GM12878 (cell line): ENCODE results near the gene C21orf91. TPM values are rescaled to one million over a fixed set of nuclear protein-coding genes. Genes with fewer than 3 reads are reported as not detected.

Source experiments
- ATAC-seq: fragments of 200-7000 bp; cut with Tn5 transposase; 3 replicates; pipeline ENCODE4 v1.9.1; 2020; ENCODE audit warnings: mild to moderate bottlenecking, moderate library complexity
- BruUV-seq: library from RNA; stranded (reverse); fragments of 400-500 nt; replicated peaks from 2 replicates; lab custom pipeline; 2021; lab: Mats Ljungman, UMichigan
- CTCF ChIA-PET: fragments of 300-600 bp; sonication (Branson Sonifier 250); formaldehyde crosslinking; extraction: SDS; loops from one replicate; lab custom pipeline; 2021; ENCODE audit warnings: inconsistent platforms; lab: Yijun Ruan, JAX
- POLR2A ChIA-PET: fragments of 350-600 bp; formaldehyde crosslinking; extraction: SDS; loops from one replicate; lab custom pipeline; 2021; ENCODE audit warnings: inconsistent platforms; lab: Charles Lee
- RAD21 ChIA-PET: fragments of 300-600 bp; sonication (Branson Sonifier 250); formaldehyde crosslinking; loops from one replicate; lab custom pipeline; 2023; ENCODE audit warnings: antibody characterized with exemption; ENCODE audit not compliant: unreplicated experiment; lab: Charles Lee
- SMC1A ChIA-PET: fragments of 300-600 bp; sonication (Branson Sonifier 250); formaldehyde crosslinking; loops from one replicate; lab custom pipeline; 2023; ENCODE audit not compliant: unreplicated experiment, uncharacterized antibody; lab: Charles Lee
- DNase-seq: peaks from one replicate; pipeline ENCODE4 v3.0.0-alpha.2; 2011; ENCODE audit warnings: low read depth, low spot score
- FAIRE-seq: peaks from 3 replicates; lab custom pipeline; 2011; peaks lifted over from hg19 to GRCh38; lab: Jason Lieb, UNC
- H2AFZ ChIP-seq: 2 replicates; pipeline ENCODE4 v1.6.0; 2011; ENCODE audit warnings: low read depth, low read length, control low read depth; ENCODE audit not compliant: control insufficient read depth
- H3K27ac ChIP-seq: 2 replicates; pipeline ENCODE4 v1.5.1; 2011; ENCODE audit warnings: control low read depth; ENCODE audit not compliant: control insufficient read depth, insufficient read depth
- H3K27me3 ChIP-seq, 2 experiments: replicated peaks in 1 of 2; 2 replicates each; pipeline versions ENCODE4 v1.6.0 to v1.6.1; 2011; ENCODE audit warnings: low read length in 1 of 2; ENCODE audit not compliant: control insufficient read depth in 2 of 2, insufficient read depth in 2 of 2
- H3K36me3 ChIP-seq, 2 experiments: 2 replicates each; pipeline ENCODE4 v1.5.1; 2011; ENCODE audit warnings: low read length in 1 of 2; ENCODE audit not compliant: control insufficient read depth in 2 of 2, insufficient read depth in 2 of 2
- H3K4me1 ChIP-seq: 2 replicates; pipeline ENCODE4 v1.6.1; 2011; ENCODE audit warnings: mild to moderate bottlenecking, low read length, moderate library complexity, mixed read lengths; ENCODE audit not compliant: control insufficient read depth, insufficient read depth
- H3K4me2 ChIP-seq: 2 replicates; pipeline ENCODE4 v1.6.0; 2011; ENCODE audit warnings: control low read depth; ENCODE audit not compliant: control insufficient read depth, insufficient read depth
- H3K4me3 ChIP-seq: fragments of 200-600 bp; sonication (generic); 2 replicates; pipeline ENCODE4 v1.5.1; 2016
- H3K79me2 ChIP-seq: 2 replicates; pipeline ENCODE4 v1.6.0; 2011; ENCODE audit warnings: low read length; ENCODE audit not compliant: control insufficient read depth, insufficient read depth
- H3K9ac ChIP-seq: 2 replicates; pipeline ENCODE4 v1.8.0; 2011; ENCODE audit warnings: low read length, control low read depth, mixed read lengths; ENCODE audit not compliant: control insufficient read depth, insufficient read depth
- H3K9me3 ChIP-seq: replicated peaks from 3 replicates; pipeline ENCODE4 v1.5.1; 2011; ENCODE audit warnings: mild to moderate bottlenecking, low read length; ENCODE audit not compliant: control insufficient read depth, insufficient read depth
- H4K20me1 ChIP-seq: 2 replicates; pipeline ENCODE4 v1.6.0; 2011; ENCODE audit not compliant: control insufficient read depth, insufficient read depth
- BCL11A ChIP-seq: IDR thresholded peaks from 2 replicates; pipeline ENCODE4 v1.6.1; 2011; ENCODE audit warnings: low read depth, low read length
- BMI1 ChIP-seq: fragments of 450-650 bp; IDR thresholded peaks from 2 replicates; pipeline ENCODE4 v1.6.1; 2016; ENCODE audit warnings: mild to moderate bottlenecking, moderate library complexity, borderline replicate concordance
- CEBPB ChIP-seq, 2 experiments: fragments of 150-350 bp in 1 of 2; IDR thresholded peaks; 2 replicates each; pipeline ENCODE4 v1.6.1; 2012 to 2014; ENCODE audit warnings: low read depth in 2 of 2, low read length in 2 of 2, borderline replicate concordance in 1 of 2, inconsistent platforms in 1 of 2
- CEBPZ ChIP-seq: fragments of 150-350 bp; IDR thresholded peaks from 2 replicates; pipeline ENCODE4 v1.6.1; 2016; ENCODE audit warnings: low read depth, low read length
- CTCF ChIP-seq, 3 experiments: IDR thresholded peaks in 2 of 3; conservative IDR thresholded peaks in 1 of 3; 2 replicates each; pipeline ENCODE4 v1.5.1; 2011; ENCODE audit warnings: low read depth in 3 of 3, low read length in 3 of 3, mild to moderate bottlenecking in 3 of 3, control low read depth in 2 of 3, moderate library complexity in 2 of 3, inconsistent platforms in 1 of 3, mixed read lengths in 1 of 3; ENCODE audit not compliant: control insufficient read depth in 2 of 3, insufficient read depth in 1 of 3; ENCODE audit errors: extremely low read depth in 1 of 3
- GATAD2B ChIP-seq: fragments of 450-650 bp; conservative IDR thresholded peaks from 2 replicates; pipeline ENCODE4 v1.6.1; 2017; ENCODE audit warnings: low read depth, mild to moderate bottlenecking, moderate library complexity
- HDGF ChIP-seq: fragments of 450-650 bp; IDR thresholded peaks from 2 replicates; pipeline ENCODE4 v1.6.1; 2016; ENCODE audit warnings: antibody characterized with exemption
- KDM1A ChIP-seq: fragments of 200-600 bp; sonication (generic); IDR thresholded peaks from 2 replicates; pipeline ENCODE4 v1.6.1; 2016; ENCODE audit warnings: borderline replicate concordance
- MAX ChIP-seq: IDR thresholded peaks from 2 replicates; pipeline ENCODE4 v1.6.1; 2012; ENCODE audit warnings: low read depth, low read length, improper control_type of control experiment
- MYB ChIP-seq: fragments of 150-350 bp; IDR thresholded peaks from 2 replicates; pipeline ENCODE4 v1.6.1; 2014; ENCODE audit warnings: mild to moderate bottlenecking, low read depth, low read length, borderline replicate concordance
- NBN ChIP-seq: fragments of 450-650 bp; IDR thresholded peaks from 2 replicates; pipeline ENCODE4 v1.6.1; 2016
- NFXL1 ChIP-seq: fragments of 450-650 bp; IDR thresholded peaks from 2 replicates; pipeline ENCODE4 v1.6.1; 2017; ENCODE audit warnings: antibody characterized with exemption, mild to moderate bottlenecking, borderline replicate concordance
- PKNOX1 ChIP-seq: fragments of 450-650 bp; IDR thresholded peaks from 2 replicates; pipeline ENCODE4 v1.6.1; 2016; ENCODE audit warnings: mild to moderate bottlenecking
- SREBF1 ChIP-seq: IDR thresholded peaks from 2 replicates; pipeline ENCODE4 v1.6.1; 2012; ENCODE audit warnings: mild to moderate bottlenecking, low read length
- WRNIP1 ChIP-seq: IDR thresholded peaks from 2 replicates; pipeline ENCODE4 v1.6.1; 2011; ENCODE audit warnings: low read depth, low read length, improper control_type of control experiment, borderline replicate concordance
- WGBS: methylation state at CpG from one replicate; pipeline ENCODE4 v1.1.6; 2016; ENCODE audit warnings: low lambda C conversion rate; ENCODE audit not compliant: insufficient replicate concordance, insufficient coverage; ENCODE audit errors: missing lambda C conversion rate; 5-methylcytosine and 5-hydroxymethylcytosine counted together
- in situ Hi-C: fragments of 300-500 bp; cut with MboI; formaldehyde crosslinking; loops from 9 replicates; pipeline ENCODE4 v1.14.3; 2018; ENCODE audit warnings: mixed read lengths
- intact Hi-C: fragments of 100-400 bp; cut with micrococcal nuclease; formaldehyde crosslinking; loops from one replicate; pipeline ENCODE4 v1.14.2; 2022; ENCODE audit not compliant: unreplicated experiment
- polyA plus RNA-seq, 11 experiments: library from polyadenylated mRNA; depleted of rRNA in 4 of 11; unstranded in 6 of 11; stranded (reverse) in 5 of 11; fragments of >200 nt; fragmentation: Nextera tagmentation in 4 of 11; fragmentation: Illumina TruSeq in 1 of 11; extraction: Ambion mirVana in 4 of 11; extraction: Trizol in 1 of 11; gene quantifications; 1 replicate in 1 of 11; 2 replicates in 10 of 11; pipeline versions ENCODE4 v1.2.1 to v1.2.3, GENCODE V29; 2011 to 2016; ENCODE audit warnings: inconsistent platforms in 2 of 11, missing spikeins in 2 of 11, low read depth in 1 of 11
- total RNA-seq, 4 experiments: library from RNA; depleted of rRNA in 3 of 4; stranded (reverse); fragments of >200 nt in 3 of 4; fragmentation: Illumina TruSeq in 1 of 4; extraction: Trizol in 1 of 4; gene quantifications; 2 replicates each; pipeline versions ENCODE4 v1.2.1 to v1.2.3, GENCODE V29; 2013 to 2021

C21orf91 gene
- total and polyA plus RNA-seq, 10 of the 15 experiments (the other 5 are each of a cell fraction or from before 2014, with no cell fraction given) = 9.3 to 40.3 (median 29.8) TPM

- no peak for DNase-seq
- Histone ChIP-seq H3K4me3 (no peak overlapping the region), H3K36me3 (no peaks in the 10 kb centered on the region), H3K27me3 (no peaks in the 10 kb centered on the region), H3K27ac (no peak overlapping the region), H4K20me1 (no peaks in the 10 kb centered on the region), H2AFZ (no peak overlapping the region), H3K9ac (no peak overlapping the region), H3K9me3 (no peaks in the 10 kb centered on the region), H3K79me2 (no peaks in the 10 kb centered on the region), H3K4me2 (no peak overlapping the region), H3K4me1 (no peaks in the 10 kb centered on the region)
- ChIA-PET POLR2A (no interaction called here), RAD21 (no interaction called here), SMC1A (no interaction called here), CTCF (no interaction called here)
- no peak for ATAC-seq
- intact Hi-C loops (no loop called here), in situ Hi-C loops (no loop called here)
- BruUV-seq = no TSS peak
- FAIRE-seq = no peak
- 50% methylated on average over 4 of the region's 4 CpGs for WGBS
- TF ChIP-seq BMI1 (no peak), CTCF (IDR thresholded peaks at IDR 0.05 in 2 of 3, conservative IDR thresholded peaks at IDR 0.05 in 1 of 3; ENCODE audit: control insufficient read depth in 2 of 3, extremely low read depth in 1 of 3, insufficient read depth in 1 of 3, low read depth in 3 of 3, low read length in 3 of 3) (no peak), NFXL1 (no peak), SREBF1 (no peak), CEBPB (IDR thresholded peaks at IDR 0.05; ENCODE audit: borderline replicate concordance in 1 of 2, low read depth in 2 of 2, low read length in 2 of 2) (no peak), MYB (no peak), KDM1A (no peak), MAX (no peak), BCL11A (no peak), WRNIP1 (no peak), HDGF (no peak), GATAD2B (no peak), NBN (no peak), PKNOX1 (no peak), CEBPZ (no peak)
Measured at GRCh38 chr21:17758683-17759082, 60.5 kb downstream of the C21orf91 start.
